Left lung (tissue), 10 donors: ENCODE measurements around the gene HINT3. TPM values are rescaled to one million over a fixed set of nuclear protein-coding genes. Genes with fewer than 3 reads are reported as not detected.
"Not testable (repeated sequence)": the region's sequence is repeated elsewhere in the genome, so short reads cannot be mapped to it uniquely, and the experiment has no call there.

ENCODE experiments used
- ATAC-seq: fragments of 200-7000 bp; cut with Tn5 transposase; one replicate; pipeline ENCODE4 v1.9.1; 2020; ENCODE audit warnings: moderate library complexity
- DNase-seq, 4 donors: peaks; one replicate each; pipeline ENCODE4 v3.0.0-alpha.2; 2013 to 2020
- H3K27ac ChIP-seq, 2 donors: fragments of 200-600 bp; sonication (generic) in 1 of 2; one replicate each; pipeline versions ENCODE4 v1.5.0 to v1.8.0; 2020 to 2021
- H3K27me3 ChIP-seq, 2 donors: fragments of 200-600 bp; sonication (generic) in 1 of 2; one replicate each; pipeline versions ENCODE4 v1.5.0 to v1.8.0; 2020 to 2021
- H3K36me3 ChIP-seq, 2 donors: fragments of 200-600 bp; sonication (generic) in 1 of 2; one replicate each; pipeline versions ENCODE4 v1.5.0 to v1.8.0; 2020 to 2021
- H3K4me1 ChIP-seq, 2 donors: fragments of 200-600 bp; one replicate each; pipeline ENCODE4 v1.8.0; 2021
- H3K4me3 ChIP-seq, 2 donors: fragments of 200-600 bp; sonication (generic) in 1 of 2; one replicate each; pipeline versions ENCODE4 v1.5.0 to v1.8.0; 2020 to 2021; ENCODE audit warnings: mild to moderate bottlenecking in 1 of 2
- H3K9me3 ChIP-seq, 2 donors: fragments of 200-600 bp; sonication (generic) in 1 of 2; one replicate each; pipeline versions ENCODE4 v1.5.0 to v1.8.0; 2020 to 2021
- intact Hi-C, 2 donors: fragments of 100-400 bp; cut with DNase I; formaldehyde crosslinking; loops; one replicate each; pipeline versions ENCODE4 v1.11.2 to v1.14.2; 2022
- polyA plus RNA-seq, 6 donors: library from polyadenylated mRNA; unstranded; fragments of 120-200 nt; gene quantifications; one replicate each; pipeline ENCODE4 v1.2.1, GENCODE V29; 2013; ENCODE audit not compliant: insufficient read length in 6 of 6
- total RNA-seq, 2 donors: library from RNA; stranded (reverse); fragmentation: NEBNext Ultra II Directional; extraction: Animal tissue kit (Norgen Biotek cat#: 25700); gene quantifications; one replicate each; pipeline ENCODE4 v1.2.1, GENCODE V29; 2021
- TF ChIP-seq, protein P1 (sequence below), 2 donors: fragments of 200-600 bp; sonication (generic) in 1 of 2; IDR thresholded peaks; one replicate each; pipeline versions ENCODE4 v1.5.0 to v1.8.0; 2021; ENCODE audit warnings: antibody characterized with exemption in 2 of 2
- donor health status: DM: no; HTN: yes; CAD: no.
- donor health status: DM: no; HTN: no; CAD: no.

Gene HINT3
- total and polyA plus RNA-seq, 8 donors = 18.3 to 29.7 (median 23.9) TPM

DNA sequence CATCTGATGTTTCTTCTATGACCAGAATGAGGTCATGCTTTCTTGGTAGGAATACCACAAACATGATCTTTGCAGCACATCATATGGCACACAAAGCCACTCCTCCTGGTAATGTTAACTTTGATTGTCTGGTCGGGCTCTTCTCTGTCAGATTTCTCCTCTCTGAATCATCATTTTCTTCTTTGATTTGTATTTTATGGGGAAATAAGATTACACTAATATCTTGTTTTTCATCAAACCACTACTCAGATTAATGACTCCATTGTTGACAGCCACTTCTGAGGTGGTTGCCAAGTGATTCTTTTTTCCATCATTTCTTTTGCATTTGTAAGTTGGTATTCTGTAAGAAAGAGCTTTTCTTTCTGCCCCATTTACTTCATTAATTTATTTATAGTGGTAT lies 59.3 kb downstream of the HINT3 start:
- no peaks in the 10 kb centered on the region for H3K9me3 ChIP-seq
- intact Hi-C loops = no loop called here
- DNase-seq (no peak), ATAC-seq (no peak)
- no peak overlapping the region for H3K4me3 ChIP-seq
- H3K27me3 ChIP-seq = no peaks in the 10 kb centered on the region
- peaks cover 0 to 75% of the 10 kb centered on the region in 2 donors for H3K36me3 ChIP-seq
- TF ChIP-seq, protein P1, sequence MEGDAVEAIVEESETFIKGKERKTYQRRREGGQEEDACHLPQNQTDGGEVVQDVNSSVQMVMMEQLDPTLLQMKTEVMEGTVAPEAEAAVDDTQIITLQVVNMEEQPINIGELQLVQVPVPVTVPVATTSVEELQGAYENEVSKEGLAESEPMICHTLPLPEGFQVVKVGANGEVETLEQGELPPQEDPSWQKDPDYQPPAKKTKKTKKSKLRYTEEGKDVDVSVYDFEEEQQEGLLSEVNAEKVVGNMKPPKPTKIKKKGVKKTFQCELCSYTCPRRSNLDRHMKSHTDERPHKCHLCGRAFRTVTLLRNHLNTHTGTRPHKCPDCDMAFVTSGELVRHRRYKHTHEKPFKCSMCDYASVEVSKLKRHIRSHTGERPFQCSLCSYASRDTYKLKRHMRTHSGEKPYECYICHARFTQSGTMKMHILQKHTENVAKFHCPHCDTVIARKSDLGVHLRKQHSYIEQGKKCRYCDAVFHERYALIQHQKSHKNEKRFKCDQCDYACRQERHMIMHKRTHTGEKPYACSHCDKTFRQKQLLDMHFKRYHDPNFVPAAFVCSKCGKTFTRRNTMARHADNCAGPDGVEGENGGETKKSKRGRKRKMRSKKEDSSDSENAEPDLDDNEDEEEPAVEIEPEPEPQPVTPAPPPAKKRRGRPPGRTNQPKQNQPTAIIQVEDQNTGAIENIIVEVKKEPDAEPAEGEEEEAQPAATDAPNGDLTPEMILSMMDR (IDR thresholded peaks at IDR 0.05) = no peak
- H3K4me1 ChIP-seq = no peaks in the 10 kb centered on the region
- H3K27ac ChIP-seq = no peak overlapping the region

DNA sequence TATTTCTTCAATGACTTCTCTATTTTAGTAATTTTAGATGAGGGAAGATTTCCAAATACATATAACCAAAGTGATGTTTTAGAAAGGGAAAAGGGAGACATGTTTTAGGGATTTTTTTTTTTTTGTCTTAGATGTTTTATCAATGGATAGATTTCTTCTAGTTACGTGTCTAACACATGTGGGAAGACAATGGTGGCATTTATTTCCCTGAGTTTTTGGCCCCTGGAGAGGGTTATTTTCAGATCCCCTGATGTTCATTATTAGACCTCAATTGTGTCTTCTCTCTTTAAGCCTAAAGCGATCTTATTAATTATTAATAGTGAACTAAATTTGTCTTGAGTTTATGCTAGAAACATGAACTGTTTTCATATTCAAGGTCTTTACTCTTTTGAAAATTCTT lies 60.0 kb downstream of the HINT3 start:
- no peaks in the 10 kb centered on the region for H3K27me3 ChIP-seq
- no peaks in the 10 kb centered on the region for H3K4me1 ChIP-seq
- peaks cover 0 to 75% of the 10 kb centered on the region in 2 donors for H3K36me3 ChIP-seq
- no peak for DNase-seq
- no peak overlapping the region for H3K4me3 ChIP-seq
- ATAC-seq = no peak
- H3K9me3 ChIP-seq = no peaks in the 10 kb centered on the region
- no peak overlapping the region for H3K27ac ChIP-seq
- intact Hi-C loops = no loop called here
- TF ChIP-seq, protein P1 (IDR thresholded peaks at IDR 0.05) = no peak

DNA sequence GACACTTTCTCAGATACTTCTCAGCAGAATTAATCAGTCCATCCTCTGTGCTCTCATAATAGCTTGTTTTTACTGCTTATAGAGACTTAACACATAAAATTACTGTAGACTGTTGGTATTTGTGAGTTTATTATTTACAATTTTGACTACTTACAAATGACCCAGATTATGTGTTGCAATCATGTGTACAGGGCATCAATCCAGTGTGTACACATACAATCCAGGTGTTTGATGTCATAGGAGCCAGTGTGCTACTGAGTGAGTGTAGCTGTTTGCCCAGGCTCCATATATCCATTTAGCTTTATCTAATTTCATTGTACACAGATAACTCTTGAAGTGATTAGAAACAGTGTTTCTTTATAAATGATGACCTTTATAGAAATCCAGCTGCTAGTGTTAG lies 61.1 kb downstream of the HINT3 start:
- intact Hi-C loops = no loop called here
- Histone ChIP-seq H3K27me3 (no peaks in the 10 kb centered on the region), H3K4me3 (no peak overlapping the region), H3K27ac (no peak overlapping the region), H3K36me3 (peaks cover 0 to 75% of the 10 kb centered on the region in 2 donors), H3K4me1 (no peaks in the 10 kb centered on the region), H3K9me3 (no peaks in the 10 kb centered on the region)
- peak in 1 of 4 donors; percentile 18 for DNase-seq
- TF ChIP-seq, protein P1 (IDR thresholded peaks at IDR 0.05) = no peak
- ATAC-seq = no peak

DNA sequence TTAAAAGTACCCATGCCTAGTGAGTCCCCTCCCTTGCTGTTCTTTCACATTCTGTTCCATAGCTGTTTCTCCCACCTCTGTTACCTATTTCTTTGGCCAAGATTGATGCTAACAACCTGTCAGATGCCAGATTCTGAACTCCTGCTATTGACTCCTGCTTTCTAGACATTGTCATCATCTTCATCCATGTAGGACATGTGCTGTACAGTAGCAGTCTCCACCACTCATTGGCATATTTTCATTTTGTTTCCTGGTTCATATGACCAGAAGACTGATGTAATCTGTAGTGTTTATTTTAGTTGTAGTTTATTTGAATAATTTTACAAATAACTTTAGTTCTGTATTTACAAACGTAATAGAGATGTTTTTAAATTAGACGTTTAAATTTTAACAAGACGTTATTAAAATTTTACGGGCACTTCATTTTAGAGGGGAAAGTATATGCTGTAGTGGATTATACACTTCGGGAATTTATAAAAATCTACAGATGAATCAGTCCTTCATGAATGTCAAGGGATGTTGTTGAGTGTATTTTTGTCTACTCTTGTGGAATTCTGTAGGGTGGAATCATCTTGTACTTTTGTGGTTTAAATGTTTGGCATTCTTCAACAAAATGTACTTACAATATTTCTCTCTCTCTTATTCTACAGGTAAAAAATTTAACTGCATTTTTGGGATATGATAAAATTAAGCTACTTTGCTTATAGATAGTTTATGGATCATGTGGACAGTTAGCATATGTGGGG lies 63.9 kb downstream of the HINT3 start:
- intact Hi-C loops = no loop called here
- Histone ChIP-seq H3K27me3 (no peaks in the 10 kb centered on the region), H3K27ac (no peak overlapping the region), H3K36me3 (peaks cover 0 to 57% of the 10 kb centered on the region in 2 donors), H3K4me3 (no peak overlapping the region), H3K4me1 (no peaks in the 10 kb centered on the region), H3K9me3 (no peaks in the 10 kb centered on the region)
- TF ChIP-seq, protein P1 (IDR thresholded peaks at IDR 0.05) = no peak
- no peak for ATAC-seq
- DNase-seq = no peak

DNA sequence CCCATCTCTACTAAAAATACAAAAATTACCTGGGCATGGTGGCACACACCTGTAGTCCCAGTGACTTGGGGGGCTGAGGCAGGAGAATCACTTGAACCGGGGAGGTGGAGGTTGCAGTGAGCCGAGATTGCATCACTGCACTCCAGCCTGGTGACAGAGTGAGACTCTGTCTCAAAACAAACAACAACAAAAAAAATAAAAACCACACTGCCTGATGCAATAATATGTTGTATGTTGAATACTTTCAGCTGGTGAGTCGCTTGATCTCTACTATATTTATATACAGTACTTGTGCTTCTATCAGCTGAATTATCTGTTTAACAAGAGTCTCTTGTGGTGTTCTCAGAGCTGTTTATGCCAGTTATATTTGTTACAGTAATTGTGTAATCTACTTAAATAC lies 66.9 kb downstream of the HINT3 start:
- H3K27me3 ChIP-seq, intact Hi-C loops, H3K27ac ChIP-seq, DNase-seq, H3K4me1 ChIP-seq, ATAC-seq, H3K4me3 ChIP-seq, H3K9me3 ChIP-seq: not testable (repeated sequence)
- H3K36me3 ChIP-seq = peaks cover 0 to 63% of the 10 kb centered on the region in 2 donors

DNA sequence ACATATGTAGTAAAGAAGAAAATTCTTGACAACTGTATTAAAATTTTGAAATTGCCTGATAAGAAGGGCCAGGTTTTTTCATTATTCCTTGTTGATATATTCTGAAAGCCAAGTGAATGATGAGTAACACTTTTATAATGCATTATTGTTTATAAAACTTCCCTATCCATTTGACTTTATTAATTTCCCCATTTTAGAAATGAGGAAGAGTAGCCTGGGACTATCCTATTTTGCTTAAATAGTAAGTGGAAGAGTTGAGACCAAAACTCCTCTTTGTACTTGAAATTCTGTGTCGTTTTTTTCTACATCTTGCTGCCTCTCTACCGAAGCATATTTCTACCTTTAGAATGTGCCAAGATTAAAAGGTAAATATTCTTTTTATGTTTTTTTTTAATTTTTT lies 69.4 kb downstream of the HINT3 start:
- H3K4me3 ChIP-seq = no peak overlapping the region
- intact Hi-C loops = no loop called here
- H3K36me3 ChIP-seq = peaks cover 0 to 41% of the 10 kb centered on the region in 2 donors
- DNase-seq (no peak), ATAC-seq (no peak)
- H3K9me3 ChIP-seq = no peaks in the 10 kb centered on the region
- H3K27me3 ChIP-seq = no peaks in the 10 kb centered on the region
- TF ChIP-seq, protein P1 (IDR thresholded peaks at IDR 0.05) = no peak
- no peaks in the 10 kb centered on the region for H3K4me1 ChIP-seq
- H3K27ac ChIP-seq = no peak overlapping the region
